ENCODE results near the gene GFAP. TPM values are rescaled to one million over a fixed set of nuclear protein-coding genes. Genes with fewer than 3 reads are reported as not detected.

GFAP gene
- total and polyA plus RNA-seq, 3 donors from 2014 or later, result 0.55 to 0.91 (median 0.62) TPM

DNA sequence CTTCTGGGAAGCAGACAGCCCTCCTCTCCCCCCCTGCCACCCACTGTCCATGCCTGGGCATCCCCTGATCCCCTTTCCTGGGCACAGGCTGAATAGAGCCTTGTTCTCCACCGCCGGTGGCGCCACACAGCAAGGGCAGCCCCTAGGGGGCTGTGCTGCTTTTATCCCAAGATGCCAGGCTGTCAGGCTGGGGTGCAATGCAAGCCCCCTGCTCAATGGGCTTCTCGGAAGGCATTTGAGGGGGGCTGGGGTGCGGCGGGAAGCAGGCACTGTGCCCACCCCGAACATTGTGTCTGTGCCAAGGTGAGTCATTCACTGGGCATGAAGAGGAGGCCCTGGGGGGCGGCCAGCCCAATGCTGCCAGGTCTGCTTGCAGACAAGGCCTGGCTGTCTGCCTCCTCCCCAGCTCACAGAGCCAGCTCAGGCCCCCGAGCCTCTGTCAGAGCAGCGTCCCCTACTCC is 1.5 kb upstream of the GFAP start:
- Histone ChIP-seq H3K4me3 (no peak overlapping the region), H3K4me1 (peaks cover 12% of the 10 kb centered on the region), H3K9me3 (no peaks in the 10 kb centered on the region), H3K27ac (no peak overlapping the region), H3K27me3 (no peaks in the 10 kb centered on the region), H3K36me3 (ENCODE audit: low read depth, missing control alignments) (no peaks in the 10 kb centered on the region)
- no peak for DNase-seq
- intact Hi-C loops (cut with DNase I; ENCODE audit: low total_unique reads), result no loop called here
- no peak for TF ChIP-seq POLR2A (IDR thresholded peaks at IDR 0.05)
- TF ChIP-seq CTCF (IDR thresholded peaks at IDR 0.05), result no peak
- WGBS, 2 donors, result 60 to 69% methylated on average over 6 to 10 of the region's 10 CpGs

GRCh38 chr17:44915862-44916780 is 821 bp upstream of the GFAP start:
- Histone ChIP-seq H3K36me3 (ENCODE audit: low read depth, missing control alignments) (no peaks in the 10 kb centered on the region), H3K27ac (no peak overlapping the region), H3K4me3 (no peak overlapping the region), H3K27me3 (no peaks in the 10 kb centered on the region), H3K9me3 (no peaks in the 10 kb centered on the region), H3K4me1 (peaks cover 11% of the 10 kb centered on the region)
- TF ChIP-seq POLR2A (IDR thresholded peaks at IDR 0.05) (no peak), CTCF (IDR thresholded peaks at IDR 0.05) (no peak)
- 82 to 84% methylated on average over 11 of the region's 11 CpGs for WGBS, 2 donors
- no peak for DNase-seq
- intact Hi-C loops (cut with DNase I; ENCODE audit: low total_unique reads), result no loop called here

GRCh38 chr17:44914698-44915271 is 515 bp downstream of the GFAP start:
- no peak overlapping the region for H3K27ac ChIP-seq
- H3K27me3 ChIP-seq, result no peaks in the 10 kb centered on the region
- H3K4me1 ChIP-seq, result peaks cover 9% of the 10 kb centered on the region
- 92% methylated on average over 16 to 19 of the region's 19 CpGs for WGBS, 2 donors
- intact Hi-C loops (cut with DNase I; ENCODE audit: low total_unique reads), result no loop called here
- no peaks in the 10 kb centered on the region for H3K36me3 ChIP-seq (ENCODE audit: low read depth, missing control alignments)
- TF ChIP-seq POLR2A (IDR thresholded peaks at IDR 0.05), result no peak
- no peak for TF ChIP-seq CTCF (IDR thresholded peaks at IDR 0.05)
- DNase-seq, result no peak
- no peak overlapping the region for H3K4me3 ChIP-seq
- no peaks in the 10 kb centered on the region for H3K9me3 ChIP-seq

- Histone ChIP-seq H3K27me3 (no peaks in the 10 kb centered on the region), H3K9me3 (no peaks in the 10 kb centered on the region), H3K4me1 (peaks cover 9% of the 10 kb centered on the region), H3K4me3 (no peak overlapping the region), H3K27ac (no peak overlapping the region), H3K36me3 (ENCODE audit: low read depth, missing control alignments) (no peaks in the 10 kb centered on the region)
- TF ChIP-seq CTCF (IDR thresholded peaks at IDR 0.05) (no peak), POLR2A (IDR thresholded peaks at IDR 0.05) (no peak)
- DNase-seq, result no peak
- intact Hi-C loops (cut with DNase I; ENCODE audit: low total_unique reads), result no loop called here
- WGBS, 2 donors, result 89 to 93% methylated on average over 4 of the region's 4 CpGs
Observed at GRCh38 chr17:44914148-44914547, 1.2 kb downstream of the GFAP start.

Data from testis (tissue), 3 donors.